ENCODE data around the gene REM2.
"Not testable (repeated sequence)": the region's sequence is repeated elsewhere in the genome, so short reads cannot be mapped to it uniquely, and the experiment has no call there.

Gene REM2

DNA sequence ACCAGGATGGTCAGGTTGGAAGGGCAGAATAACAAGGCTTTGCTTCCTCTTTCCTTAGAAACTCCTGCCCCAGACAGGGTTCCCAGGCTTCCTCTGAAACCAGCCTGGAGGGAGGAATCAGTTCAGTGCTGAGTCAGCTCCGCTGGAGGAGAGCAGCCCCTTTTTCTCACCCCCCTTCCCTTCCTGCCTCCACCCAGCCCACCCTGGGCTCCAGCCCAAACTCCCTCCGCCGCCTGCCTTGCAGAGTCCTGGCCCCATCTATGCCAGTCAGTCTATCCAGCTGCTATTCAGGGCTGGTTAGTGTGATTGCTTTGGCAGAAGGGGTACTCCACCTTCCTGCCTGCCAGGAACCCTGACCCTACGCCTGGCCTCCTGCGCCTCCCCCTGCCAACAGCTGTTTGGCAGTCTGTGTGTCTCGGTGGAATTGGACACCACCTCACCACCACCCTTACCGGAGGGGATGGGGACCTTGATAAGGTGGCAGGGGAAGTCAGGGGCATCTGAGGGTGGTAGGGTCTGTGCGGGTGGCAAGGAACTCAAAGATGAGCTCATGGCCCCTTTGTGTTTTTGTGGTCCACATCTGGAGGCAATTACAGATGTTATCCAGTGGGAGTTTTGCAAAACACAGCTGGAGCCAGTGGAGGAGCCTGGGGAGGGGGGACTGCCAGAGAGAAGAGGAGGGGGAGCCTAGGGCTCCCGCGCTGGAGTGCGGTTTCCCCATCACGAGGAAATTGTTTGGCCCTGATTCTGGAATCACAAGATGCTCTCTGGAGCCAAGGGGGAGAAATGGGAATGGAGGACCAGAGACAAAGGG is 34.5 kb upstream of the REM2 start:
- peak overlapping the region; percentile 55 for H3K4me2 ChIP-seq
- H3K9me3 ChIP-seq, result no peaks in the 10 kb centered on the region
- peak overlapping the region; percentile 43; the same call in 1 of the 2 replicates for H3K9ac ChIP-seq
- no peaks in the 10 kb centered on the region for H3K36me3 ChIP-seq
- no peaks in the 10 kb centered on the region for H3K27me3 ChIP-seq
- H3K27ac ChIP-seq, result 0 out of 2 replicates have a peak overlapping the region, but pooled peaks have one; percentile 23
- H3K4me3 ChIP-seq, result no peak overlapping the region
- H3K4me1 ChIP-seq, result peaks cover 62% of the 10 kb centered on the region
- no peak for TF ChIP-seq Cebpa-rat (IDR thresholded peaks at IDR 0.05)
- no peaks in the 10 kb centered on the region for H4K20me1 ChIP-seq

DNA sequence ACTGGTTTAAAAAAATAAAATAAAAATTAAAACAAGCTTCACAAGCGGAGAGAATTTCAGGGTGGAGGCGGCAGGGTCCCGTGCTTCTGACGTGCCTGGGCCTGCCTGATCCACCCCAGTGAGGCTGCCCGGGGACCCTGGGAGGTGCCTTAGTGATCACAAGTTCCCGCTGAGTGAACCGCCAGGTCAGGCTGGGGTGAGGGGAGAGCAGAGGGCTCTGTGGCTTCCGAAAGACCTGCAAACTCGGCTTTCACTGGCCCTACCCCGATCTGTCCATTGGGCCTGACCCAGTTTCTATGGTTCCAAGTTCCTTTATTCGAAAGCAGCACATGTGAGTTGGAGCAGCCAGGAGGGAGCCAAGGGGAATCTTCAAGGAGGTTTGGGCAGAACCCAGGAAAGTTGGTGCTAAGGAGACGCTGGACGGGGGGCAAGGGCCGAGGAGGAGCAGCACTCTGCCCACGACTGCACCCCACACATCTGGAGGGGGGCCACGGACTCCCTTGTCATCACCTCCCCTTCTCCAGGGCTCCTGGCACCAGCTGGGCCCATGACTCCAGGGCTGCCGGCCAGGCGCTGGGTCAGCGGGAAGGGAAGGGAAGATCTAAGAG is 33.7 kb upstream of the REM2 start:
- Histone ChIP-seq H3K27me3 (no peaks in the 10 kb centered on the region), H3K9me3 (no peaks in the 10 kb centered on the region), H3K4me1 (peaks cover 60% of the 10 kb centered on the region), H3K9ac (no peak overlapping the region), H3K27ac (0 out of 2 replicates have a peak overlapping the region, but pooled peaks have one; percentile 23), H3K36me3 (no peaks in the 10 kb centered on the region), H3K4me2 (peak overlapping the region; percentile 55; the same call in 1 of the 2 replicates), H3K4me3 (no peak overlapping the region), H4K20me1 (no peaks in the 10 kb centered on the region)
- no peak for TF ChIP-seq Cebpa-rat (IDR thresholded peaks at IDR 0.05)

DNA sequence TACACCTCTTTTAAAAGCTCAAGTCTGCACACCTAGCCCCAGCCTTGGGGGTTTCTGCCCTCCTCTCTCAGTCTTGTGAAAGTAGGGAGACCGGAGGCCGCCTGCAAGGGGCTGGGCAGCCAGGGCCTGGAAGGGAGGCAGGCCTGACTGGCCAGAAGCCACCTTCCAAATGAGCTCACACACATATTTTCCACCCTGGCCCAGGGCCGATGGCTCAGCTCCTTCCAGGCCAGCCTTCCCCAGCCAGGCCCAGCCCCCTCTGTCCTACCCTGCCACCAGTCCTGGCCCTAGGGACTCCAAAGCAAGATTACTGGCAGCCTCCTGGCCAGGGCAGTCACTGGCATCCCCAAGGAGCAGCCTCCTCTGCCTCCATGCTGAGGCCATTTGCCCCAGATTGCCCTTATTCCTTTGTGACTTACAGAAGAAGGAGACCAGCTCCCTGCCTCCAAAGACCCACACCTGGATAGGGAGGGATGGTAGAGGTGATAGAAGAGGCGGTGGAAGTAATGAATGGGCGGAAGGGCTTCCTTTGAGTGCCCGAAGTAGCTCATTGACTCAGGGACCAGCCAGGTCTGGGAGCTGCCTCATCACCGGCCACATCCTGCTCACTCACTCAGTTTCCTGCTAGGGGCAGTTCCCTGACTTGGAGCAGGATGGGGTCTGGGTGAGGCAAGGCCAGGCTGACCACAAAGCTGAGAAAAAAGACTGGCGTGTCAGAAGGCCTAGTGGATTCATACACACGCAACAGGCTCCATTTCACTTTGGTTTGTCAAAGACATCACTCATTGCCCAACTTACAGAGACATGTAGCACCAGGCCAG is 31.9 kb upstream of the REM2 start:
- peak overlapping the region; percentile 51 for H3K27ac ChIP-seq
- H4K20me1 ChIP-seq, result no peaks in the 10 kb centered on the region
- peak overlapping the region; percentile 34 for H3K4me2 ChIP-seq
- H3K4me3 ChIP-seq, result no peak overlapping the region
- peaks cover 50% of the 10 kb centered on the region for H3K4me1 ChIP-seq
- no peaks in the 10 kb centered on the region for H3K9me3 ChIP-seq
- TF ChIP-seq Cebpa-rat (IDR thresholded peaks at IDR 0.05), result no peak
- H3K36me3 ChIP-seq, result no peaks in the 10 kb centered on the region
- no peaks in the 10 kb centered on the region for H3K27me3 ChIP-seq
- no peak overlapping the region; the same call in 1 of the 2 replicates for H3K9ac ChIP-seq

- not testable (repeated sequence) for H3K4me2 ChIP-seq
- H3K4me1 ChIP-seq, result peaks cover 41% of the 10 kb centered on the region
- H3K9ac ChIP-seq, result 0 out of 2 replicates have a peak overlapping the region, but pooled peaks have one; percentile 75
These were observed 30.8 kb upstream of the REM2 start for GRCh38 chr14:22852178-22852577.

DNA sequence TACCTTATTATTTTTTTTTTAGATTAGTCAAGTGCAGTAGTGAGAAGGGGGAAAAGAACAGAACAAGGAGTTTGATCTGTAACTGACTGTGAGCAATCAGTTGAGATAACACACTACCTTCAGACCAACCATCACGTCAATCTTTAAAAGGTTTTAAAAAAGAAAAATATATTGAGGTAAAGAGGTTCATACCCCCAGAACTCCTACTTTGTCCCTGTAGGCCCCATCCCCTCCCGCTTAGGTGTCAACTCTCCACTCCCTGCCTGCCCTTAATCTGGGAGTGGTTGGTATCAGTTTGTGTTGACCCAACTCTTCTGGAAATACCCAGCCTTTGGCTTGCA is 30.5 kb upstream of the REM2 start:
- peak overlapping the region; percentile 75; the same call in 1 of the 2 replicates for H3K9ac ChIP-seq
- peak overlapping the region; percentile 91 for H3K4me2 ChIP-seq
- TF ChIP-seq Cebpa-rat (IDR thresholded peaks at IDR 0.05), result no peak
- H3K27ac ChIP-seq, result 0 out of 2 replicates have a peak overlapping the region, but pooled peaks have one; percentile 76
- H3K4me3 ChIP-seq, result no peak overlapping the region
- no peaks in the 10 kb centered on the region for H3K36me3 ChIP-seq
- peaks cover 41% of the 10 kb centered on the region for H3K4me1 ChIP-seq
- H4K20me1 ChIP-seq, result no peaks in the 10 kb centered on the region
- H3K27me3 ChIP-seq, result no peaks in the 10 kb centered on the region
- H3K9me3 ChIP-seq, result no peaks in the 10 kb centered on the region

More at GRCh38 chr14:22852178-22852577, 30.8 kb upstream of the REM2 start:
- H3K27ac ChIP-seq, H4K20me1 ChIP-seq, H3K27me3 ChIP-seq, H3K9me3 ChIP-seq, H3K4me3 ChIP-seq, H3K36me3 ChIP-seq: not testable (repeated sequence)

DNA sequence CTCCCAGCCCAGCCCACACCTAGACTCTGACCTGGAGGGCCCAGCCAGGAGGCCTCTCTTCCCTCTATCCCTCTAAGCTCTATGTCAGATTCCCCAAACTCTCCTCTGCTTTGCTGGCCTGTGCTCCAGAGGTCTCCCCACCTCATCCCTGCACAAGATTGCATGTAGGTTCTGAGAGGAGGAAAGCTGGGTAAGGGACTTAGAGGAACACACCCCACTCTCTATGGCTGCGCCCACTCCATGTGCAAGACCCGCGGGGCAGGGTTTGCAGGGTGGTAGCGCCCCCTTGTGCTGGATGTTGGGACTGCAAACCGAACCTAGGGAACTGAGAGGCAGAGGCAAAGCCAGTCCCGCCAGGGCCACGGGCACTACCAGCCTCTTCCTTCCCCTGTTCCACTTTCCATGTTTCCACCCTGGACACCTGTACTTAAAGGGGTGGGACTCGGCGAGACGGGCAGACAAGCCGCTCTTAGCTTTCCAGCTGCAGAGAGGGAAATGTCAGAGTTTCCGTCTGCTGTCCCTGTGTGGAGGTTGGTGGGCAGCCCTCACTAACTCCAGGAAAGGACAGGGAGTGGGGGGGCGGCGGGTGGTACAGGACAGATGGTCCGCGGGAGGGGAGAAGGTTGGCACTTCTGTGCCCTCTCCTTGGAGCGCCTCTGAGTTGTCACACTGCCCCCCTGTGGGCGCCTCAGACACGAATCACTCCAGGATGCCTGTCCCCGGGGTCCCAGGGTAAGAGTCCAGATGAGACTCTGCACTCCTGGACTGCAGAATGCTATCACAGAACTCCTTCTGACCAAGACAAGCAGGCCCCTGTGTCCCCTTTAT is 29.9 kb upstream of the REM2 start:
- Histone ChIP-seq H3K4me1 (peaks cover 36% of the 10 kb centered on the region), H3K27ac (peak overlapping the region; percentile 76), H3K9ac (peak overlapping the region; percentile 75), H3K36me3 (no peaks in the 10 kb centered on the region), H3K9me3 (no peaks in the 10 kb centered on the region), H4K20me1 (no peaks in the 10 kb centered on the region), H3K27me3 (no peaks in the 10 kb centered on the region), H3K4me2 (peak overlapping the region; percentile 91), H3K4me3 (peak overlapping the region; percentile 59)
- TF ChIP-seq Cebpa-rat (IDR thresholded peaks at IDR 0.05), result no peak

DNA sequence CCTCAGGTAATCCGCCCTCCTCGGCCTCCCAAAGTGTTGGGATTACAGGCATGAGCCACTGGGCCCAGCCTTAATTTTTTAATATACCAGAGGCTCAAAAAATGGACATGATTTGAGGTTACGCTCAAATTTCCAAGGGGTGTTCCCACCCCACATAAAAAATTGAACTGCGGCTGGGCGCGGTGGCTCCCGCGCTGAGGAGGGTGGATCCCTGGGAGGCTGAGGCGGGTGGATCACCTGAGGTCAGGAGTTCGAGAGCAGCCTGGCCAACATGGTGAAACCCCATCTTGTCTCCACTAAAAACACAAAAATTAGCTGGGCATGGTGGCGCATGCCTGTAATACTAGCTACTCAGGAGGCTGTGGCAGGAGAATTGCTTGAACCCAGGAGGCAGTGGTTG is 28.7 kb upstream of the REM2 start:
- not testable (repeated sequence) for H3K36me3 ChIP-seq, H4K20me1 ChIP-seq, H3K4me2 ChIP-seq, H3K27ac ChIP-seq, H3K9ac ChIP-seq, H3K4me3 ChIP-seq, H3K27me3 ChIP-seq, H3K9me3 ChIP-seq
- peaks cover 36% of the 10 kb centered on the region for H3K4me1 ChIP-seq

- no peak for TF ChIP-seq Cebpa-rat (IDR thresholded peaks at IDR 0.05)
These were observed 27.9 kb upstream of the REM2 start for GRCh38 chr14:22854963-22855724.

More at GRCh38 chr14:22854963-22855724, 27.9 kb upstream of the REM2 start:
- peaks cover 36% of the 10 kb centered on the region for H3K4me1 ChIP-seq
- no peak overlapping the region for H3K4me3 ChIP-seq
- no peaks in the 10 kb centered on the region for H3K27me3 ChIP-seq
- no peaks in the 10 kb centered on the region for H4K20me1 ChIP-seq
- peaks cover 1% of the 10 kb centered on the region; the same call in 1 of the 2 replicates for H3K9me3 ChIP-seq
- no peaks in the 10 kb centered on the region for H3K36me3 ChIP-seq
- no peak overlapping the region for H3K4me2 ChIP-seq
- H3K27ac ChIP-seq, result no peak overlapping the region
- H3K9ac ChIP-seq, result no peak overlapping the region

Measured in BLaER1 (cell line).